SK-N-SH treated with all-trans-retinoic acid at 6 μM for 48 hours (cell line): ENCODE results near the gene CLEC18C.

Experiments used
- GLIS3 ChIP-seq: fragments of 250-450 bp; sonication (Bioruptor Pico); IDR thresholded peaks from 2 replicates; pipeline ENCODE4 v1.5.0; 2020; ENCODE audit warnings: mild to moderate bottlenecking, moderate library complexity
- OSR1 ChIP-seq: fragments of 250-450 bp; sonication (Bioruptor Pico); IDR thresholded peaks from 2 replicates; pipeline ENCODE4 v1.8.0; 2022; ENCODE audit warnings: moderate library complexity, mild to moderate bottlenecking, inconsistent platforms
- SNAI2 ChIP-seq: fragments of 250-450 bp; sonication (Bioruptor Pico); IDR thresholded peaks from 2 replicates; pipeline ENCODE4 v1.5.0; 2020; ENCODE audit warnings: mild to moderate bottlenecking, moderate library complexity
- TOX ChIP-seq: fragments of 250-450 bp; sonication (Bioruptor Pico); IDR thresholded peaks from 2 replicates; pipeline ENCODE4 v1.8.0; 2021; ENCODE audit warnings: mild to moderate bottlenecking, moderate library complexity, borderline replicate concordance
- ZNF8 ChIP-seq: fragments of 450-650 bp; formaldehyde crosslinking; IDR thresholded peaks from 2 replicates; pipeline ENCODE4 v1.5.0; 2020; ENCODE audit warnings: mild to moderate bottlenecking, moderate library complexity

- no peak for TF ChIP-seq OSR1 (CRISPR knock-in tag)
- no peak for TF ChIP-seq ZNF8 (CRISPR knock-in tag)
- no peak for TF ChIP-seq TOX (CRISPR knock-in tag)
- no peak for TF ChIP-seq SNAI2 (CRISPR knock-in tag)
- no peak for TF ChIP-seq GLIS3
Observed at GRCh38 chr16:70156207-70156978, 17.2 kb upstream of the CLEC18C start.
